ENCODE results near the gene ZNF214. TPM values are rescaled to one million over a fixed set of nuclear protein-coding genes. Genes with fewer than 3 reads are reported as not detected.

The ZNF214 gene
- total RNA-seq, result 2.1 and 4.7 TPM in 2 replicates

DNA sequence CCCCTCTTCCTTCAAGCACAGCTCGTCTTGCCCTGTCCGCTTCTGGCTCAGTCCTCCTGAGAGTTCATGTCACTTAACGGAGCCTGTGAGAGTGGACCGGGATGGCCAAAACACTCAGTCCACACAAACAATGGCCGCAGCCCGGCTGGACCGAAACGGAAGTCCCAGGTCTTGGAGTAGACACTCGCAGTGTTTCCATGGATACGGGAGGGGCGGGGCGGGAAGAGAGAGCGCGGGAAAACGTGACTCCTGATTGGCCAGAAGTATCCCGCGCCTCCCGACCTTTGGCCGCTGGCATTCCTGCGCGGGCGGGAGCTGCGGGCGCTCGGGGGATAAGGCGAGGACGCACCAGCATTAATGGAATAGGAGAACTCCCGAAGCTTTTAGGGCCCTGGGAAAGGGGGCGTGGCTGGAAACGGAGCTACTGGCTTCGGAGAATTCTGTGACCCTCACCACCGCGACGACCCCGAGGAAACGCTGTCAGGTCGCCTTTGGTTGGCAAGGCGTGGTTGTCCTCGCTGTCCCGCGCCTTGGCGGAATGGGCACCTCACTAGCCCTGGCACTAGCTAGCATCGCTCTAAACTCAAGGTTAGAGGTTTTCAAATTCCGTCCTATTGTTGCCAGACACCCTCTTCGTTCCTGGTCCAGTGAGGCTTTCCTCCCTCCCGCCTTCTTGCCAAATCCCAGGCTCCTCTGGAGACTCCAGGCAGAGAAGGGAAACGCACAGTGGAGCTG, at the start of gene ZNF214, which contains the start of gene NLRP14:
Gene ZNF214 (minus strand): TSS at position 164 of the 735 bp plus-strand sequence. CDS start 17,511 bp downstream, outside the sequence.
Gene NLRP14 (plus strand): TSS at position 297 of the 735 bp plus-strand sequence. CDS start 18,108 bp downstream, outside the sequence.

Other genes with a start within 250 kb of the ZNF214 start
- 0.12 and 0.16 TPM in 2 replicates for gene OR2AG2, start 248.4 kb downstream of the ZNF214 start, total RNA-seq
- gene OR2AG1, start 237.3 kb downstream of the ZNF214 start, total RNA-seq, result not detected in 2 replicates
- 0.32 and 0.49 TPM in 2 replicates for gene OR6A2, start 220.7 kb downstream of the ZNF214 start, total RNA-seq
- not detected in 2 replicates for gene OR10A5, start 174.7 kb downstream of the ZNF214 start, total RNA-seq
- not detected in 2 replicates for gene OR10A2, start 157.3 kb downstream of the ZNF214 start, total RNA-seq
- not detected in 2 replicates for gene OR10A4, start 143.7 kb downstream of the ZNF214 start, total RNA-seq
- gene OR2D2, start 127.8 kb downstream of the ZNF214 start, total RNA-seq, result 0.32 and 0.61 TPM in 2 replicates
- not detected in 2 replicates for gene OR2D3, start 99.3 kb downstream of the ZNF214 start, total RNA-seq
- gene ZNF215, start 93.9 kb downstream of the ZNF214 start, total RNA-seq, result 5.7 and 7.4 TPM in 2 replicates
- 0.16 and 0.24 TPM in 2 replicates for gene NLRP14, start 133 bp upstream of the ZNF214 start, total RNA-seq
- 0.16 TPM in 1 of 2 replicates, not detected in the other for gene RBMXL2, start 68.7 kb upstream of the ZNF214 start, total RNA-seq
- 0.12 and 0.32 TPM in 2 replicates for gene SYT9, start 231.6 kb upstream of the ZNF214 start, total RNA-seq